SU-DHL-6 (cell line): ENCODE results near the gene PNLIPRP3.

Experiments
- H2AFZ ChIP-seq: fragments of 200-600 bp; sonication (generic); 2 replicates; pipeline ENCODE4 v1.6.1; 2014; ENCODE audit warnings: low read depth, mild to moderate bottlenecking, moderate library complexity, mixed read lengths, antibody characterized with exemption, low read length; ENCODE audit not compliant: severe bottlenecking
- H3F3A ChIP-seq: fragments of 200-600 bp; shearing (Covaris generic); 2 replicates; pipeline ENCODE4 v1.6.0; 2016; ENCODE audit warnings: antibody characterized with exemption, mild to moderate bottlenecking; ENCODE audit not compliant: insufficient read depth
- H3K27ac ChIP-seq: fragments of 200-600 bp; sonication (generic); 2 replicates; pipeline ENCODE4 v1.5.1; 2016; ENCODE audit warnings: low read depth, mild to moderate bottlenecking, low read length, moderate library complexity, mixed read lengths
- H3K27me3 ChIP-seq: fragments of 200-600 bp; sonication (generic), shearing (Covaris generic); 2 replicates; pipeline ENCODE4 v1.6.0; 2014; ENCODE audit warnings: mild to moderate bottlenecking, low read length
- H3K36me3 ChIP-seq: fragments of 200-600 bp; sonication (generic); 2 replicates; pipeline ENCODE4 v1.6.1; 2014; ENCODE audit warnings: mild to moderate bottlenecking, low read length, mixed read lengths
- H3K4me2 ChIP-seq: fragments of 300-600, 200-600 bp; shearing (Covaris generic), sonication (generic); 2 replicates; pipeline ENCODE4 v1.6.0; 2014; ENCODE audit warnings: low read length, low read depth, mild to moderate bottlenecking; ENCODE audit not compliant: poor library complexity, severe bottlenecking
- H3K4me3 ChIP-seq: fragments of 200-600 bp; sonication (generic); 2 replicates; pipeline ENCODE4 v1.5.1; 2014; ENCODE audit warnings: antibody characterized with exemption, low read length, mild to moderate bottlenecking, mixed read lengths; ENCODE audit not compliant: insufficient read depth, poor library complexity, severe bottlenecking
- H3K79me2 ChIP-seq: fragments of 200-600 bp; sonication (generic); 2 replicates; pipeline ENCODE4 v1.6.1; 2014; ENCODE audit warnings: mild to moderate bottlenecking, low read length, moderate library complexity; ENCODE audit not compliant: insufficient read depth
- H3K9ac ChIP-seq: fragments of 200-600 bp; sonication (generic); 2 replicates; pipeline ENCODE4 v1.7.0; 2014; ENCODE audit warnings: mild to moderate bottlenecking, low read length
- H3K9me2 ChIP-seq: fragments of 200-600 bp; sonication (generic); replicated peaks from 2 replicates; pipeline ENCODE4 v1.6.1; 2014; ENCODE audit warnings: low read length; ENCODE audit not compliant: insufficient read depth
- H3K9me3 ChIP-seq: fragments of 200-600 bp; sonication (generic); 2 replicates; pipeline ENCODE4 v1.6.1; 2014; ENCODE audit warnings: low read length, mixed read lengths; ENCODE audit not compliant: insufficient read depth
- H4K20me1 ChIP-seq: fragments of 200-600 bp; sonication (generic); 2 replicates; pipeline ENCODE4 v1.6.1; 2014; ENCODE audit warnings: low read depth, mild to moderate bottlenecking, antibody characterized with exemption, low read length, moderate library complexity, mixed read lengths
- CTCF ChIP-seq: fragments of 200-600 bp; sonication (generic); IDR thresholded peaks from one replicate; pipeline ENCODE4 v1.5.1; 2017; ENCODE audit warnings: antibody characterized with exemption, mild to moderate bottlenecking, low read length, moderate library complexity; ENCODE audit not compliant: insufficient read depth, poor library complexity, severe bottlenecking
- EZH2phosphoT487 ChIP-seq: fragments of 200-600 bp; sonication (generic), shearing (Covaris generic); conservative IDR thresholded peaks from 2 replicates; pipeline ENCODE4 v1.6.1; 2018; ENCODE audit warnings: mild to moderate bottlenecking, antibody characterized with exemption, low read length, moderate library complexity, mixed read lengths

Gene PNLIPRP3

GRCh38 chr10:116417821-116418220, 9.8 kb upstream of the PNLIPRP3 start:
- Histone ChIP-seq H3K4me2 (no peak overlapping the region), H3K79me2 (no peaks in the 10 kb centered on the region), H3K9me2 (no peaks in the 10 kb centered on the region), H3K9ac (no peak overlapping the region), H4K20me1 (no peaks in the 10 kb centered on the region), H3K4me3 (no peak overlapping the region), H3K27ac (no peak overlapping the region), H3F3A (no peaks in the 10 kb centered on the region), H3K27me3 (no peaks in the 10 kb centered on the region), H3K9me3 (no peaks in the 10 kb centered on the region), H3K36me3 (no peaks in the 10 kb centered on the region), H2AFZ (no peak overlapping the region)
- TF ChIP-seq EZH2phosphoT487 (no peak), CTCF (no peak)

GRCh38 chr10:116418389-116418788, 9.3 kb upstream of the PNLIPRP3 start:
- no peaks in the 10 kb centered on the region for H3K9me2 ChIP-seq
- no peak overlapping the region for H3K9ac ChIP-seq
- no peak overlapping the region for H3K4me3 ChIP-seq
- H3F3A ChIP-seq: no peaks in the 10 kb centered on the region
- H2AFZ ChIP-seq: no peak overlapping the region
- no peaks in the 10 kb centered on the region for H4K20me1 ChIP-seq
- TF ChIP-seq CTCF (no peak), EZH2phosphoT487 (no peak)
- H3K79me2 ChIP-seq: no peaks in the 10 kb centered on the region
- H3K9me3 ChIP-seq: no peaks in the 10 kb centered on the region
- no peaks in the 10 kb centered on the region for H3K27me3 ChIP-seq
- H3K4me2 ChIP-seq: no peak overlapping the region
- H3K36me3 ChIP-seq: no peaks in the 10 kb centered on the region
- H3K27ac ChIP-seq: no peak overlapping the region

GRCh38 chr10:116421815-116422214, 5.8 kb upstream of the PNLIPRP3 start:
- H3K9ac ChIP-seq: no peak overlapping the region
- H3K9me3 ChIP-seq: no peaks in the 10 kb centered on the region
- no peak overlapping the region for H3K27ac ChIP-seq
- H2AFZ ChIP-seq: no peak overlapping the region
- H3K36me3 ChIP-seq: no peaks in the 10 kb centered on the region
- no peaks in the 10 kb centered on the region for H3K9me2 ChIP-seq
- no peaks in the 10 kb centered on the region for H3K79me2 ChIP-seq
- H3F3A ChIP-seq: no peaks in the 10 kb centered on the region
- TF ChIP-seq CTCF: no peak
- no peak for TF ChIP-seq EZH2phosphoT487
- no peak overlapping the region for H3K4me2 ChIP-seq
- no peaks in the 10 kb centered on the region for H4K20me1 ChIP-seq
- H3K27me3 ChIP-seq: no peaks in the 10 kb centered on the region
- no peak overlapping the region for H3K4me3 ChIP-seq
